Measurements from ENCODE around the gene CD300LB. TPM values are rescaled to one million over a fixed set of nuclear protein-coding genes. Genes with fewer than 3 reads are reported as not detected.

The CD300LB gene
- total and polyA plus RNA-seq, 8 donors, result 0.25 TPM; not detected in 7

DNA sequence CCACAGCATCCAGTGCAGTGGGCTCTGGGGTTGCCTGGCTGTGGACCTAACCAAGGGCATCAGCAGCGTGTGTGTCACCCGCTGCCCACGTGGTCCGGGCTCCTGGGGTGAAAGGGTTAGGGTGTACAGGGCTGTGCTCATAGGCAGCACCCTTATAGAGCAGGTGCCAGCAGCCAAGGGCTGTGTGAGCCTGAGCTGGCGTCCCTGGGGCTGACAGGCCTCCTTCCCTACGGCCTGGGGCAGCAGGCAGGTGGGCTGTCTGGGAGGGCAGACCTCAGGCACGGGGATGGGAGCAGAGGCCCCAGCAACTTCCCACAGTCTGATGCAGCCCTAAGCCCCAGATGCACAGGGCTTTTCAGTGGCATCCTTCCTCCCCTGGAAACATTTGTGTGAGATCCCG lies 51.0 kb downstream of the CD300LB start:
- H3K27me3 ChIP-seq, result peaks cover 0 to 31% (median 0%) of the 10 kb centered on the region in 3 donors
- 46 to 84% (median 74%) methylated on average over 3 to 8 of the region's 8 CpGs for WGBS, 5 donors
- no peak for DNase-seq

DNA sequence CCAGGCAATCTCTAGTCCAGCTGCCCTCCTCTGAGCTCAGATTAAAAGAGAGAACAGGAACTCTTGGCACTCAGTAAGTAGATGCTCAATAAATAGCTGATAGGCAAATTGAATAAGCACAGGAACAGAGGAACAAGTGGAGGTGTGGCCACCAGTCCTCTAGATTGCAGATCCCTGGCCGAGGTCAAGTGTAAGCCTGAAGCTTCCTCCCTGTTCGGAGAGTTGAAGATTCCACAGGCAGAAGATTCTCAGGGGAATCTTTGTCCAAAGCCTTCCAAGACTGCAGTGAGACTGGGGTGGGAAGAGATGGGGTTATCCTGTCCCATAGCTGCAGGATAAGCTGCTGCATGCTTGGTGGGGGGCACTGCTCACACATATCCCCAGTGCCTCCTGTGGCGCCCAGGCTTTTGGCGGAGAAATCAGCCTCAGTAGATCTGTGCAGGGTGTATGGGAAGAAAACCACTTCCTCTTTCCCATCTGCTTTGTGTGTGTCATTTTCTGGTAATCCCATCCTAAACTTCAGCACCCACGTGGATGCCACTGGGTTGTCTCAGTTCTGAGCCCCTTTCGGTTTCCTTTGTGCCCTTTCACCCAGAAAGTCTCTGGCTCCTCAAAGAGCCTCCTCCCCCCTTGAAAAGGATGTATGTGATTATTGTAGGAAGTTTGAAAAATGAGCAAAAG lies 52.7 kb downstream of the CD300LB start:
- intact Hi-C loops (cut with DNase I; ENCODE audit: low total_unique reads), result no loop called here
- TF ChIP-seq CTCF (IDR thresholded peaks at IDR 0.05) (no peak), POLR2AphosphoS5 (IDR thresholded peaks at IDR 0.05) (no peak), POLR2A (IDR thresholded peaks at IDR 0.05) (no peak), EP300 (IDR thresholded peaks at IDR 0.05) (no peak)
- peaks cover 0 to 21% (median 0%) of the 10 kb centered on the region in 4 donors for H3K36me3 ChIP-seq
- no peak overlapping the region for H3K4me3 ChIP-seq
- H3K9me3 ChIP-seq, result peaks cover 0 to 15% (median 9%) of the 10 kb centered on the region in 4 donors
- peaks cover 0 to 34% (median 0%) of the 10 kb centered on the region in 3 donors for H3K27me3 ChIP-seq
- H3K4me1 ChIP-seq, result peaks cover 0 to 25% (median 0%) of the 10 kb centered on the region in 4 donors
- WGBS, 5 donors, result 47 to 57% (median 55%) methylated on average over 6 of the region's 6 CpGs
- peak overlapping the region in 3 of 5 donors; percentile 13 to 68 (median 54) for H3K27ac ChIP-seq
- peak in 1 of 2 donors; percentile 57 for DNase-seq

More for the DNA sequence above, 51.0 kb downstream of the CD300LB start:
- Histone ChIP-seq H3K9me3 (peaks cover 0 to 13% (median 8%) of the 10 kb centered on the region in 4 donors), H3K36me3 (peaks cover 0 to 15% (median 0%) of the 10 kb centered on the region in 4 donors), H3K27ac (no peak overlapping the region), H3K4me3 (no peak overlapping the region), H3K4me1 (peaks cover 0 to 25% (median 0%) of the 10 kb centered on the region in 4 donors)
- TF ChIP-seq POLR2AphosphoS5 (IDR thresholded peaks at IDR 0.05), result no peak
- no peak for TF ChIP-seq EP300 (IDR thresholded peaks at IDR 0.05)
- no peak for TF ChIP-seq CTCF (IDR thresholded peaks at IDR 0.05)
- TF ChIP-seq POLR2A (IDR thresholded peaks at IDR 0.05), result no peak
- intact Hi-C loops (cut with DNase I; ENCODE audit: low total_unique reads), result no loop called here

DNA sequence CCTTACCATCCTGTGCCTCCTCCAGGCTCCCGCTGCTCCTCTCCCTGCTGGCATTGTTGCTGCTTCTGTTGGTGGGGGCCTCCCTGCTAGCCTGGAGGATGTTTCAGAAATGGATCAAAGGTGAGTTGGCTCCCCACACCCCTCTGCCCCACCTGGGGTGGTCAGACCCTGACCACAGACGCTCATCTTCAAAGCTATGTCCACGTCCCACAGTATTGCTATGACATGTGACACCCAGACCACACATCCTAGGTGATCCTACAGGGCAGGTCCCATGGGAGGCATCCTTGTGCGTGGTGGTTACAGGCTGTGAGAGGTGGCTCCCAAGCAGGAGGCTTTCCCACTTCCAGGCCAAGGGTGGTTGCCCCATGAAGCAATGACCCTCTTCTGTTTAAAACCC lies 53.9 kb downstream of the CD300LB start:
- 80 to 95% (median 81%) methylated on average over 3 to 4 of the region's 4 CpGs for WGBS, 5 donors
- Histone ChIP-seq H3K4me3 (no peak overlapping the region), H3K4me1 (peaks cover 0 to 25% (median 0%) of the 10 kb centered on the region in 4 donors), H3K27me3 (peaks cover 0 to 33% (median 0%) of the 10 kb centered on the region in 3 donors), H3K36me3 (peaks cover 0 to 21% (median 0%) of the 10 kb centered on the region in 4 donors), H3K9me3 (peaks cover 0 to 15% (median 9%) of the 10 kb centered on the region in 4 donors), H3K27ac (peak overlapping the region in 1 of 5 donors; percentile 68)
- DNase-seq, result no peak
- intact Hi-C loops (cut with DNase I; ENCODE audit: low total_unique reads), result no loop called here
- TF ChIP-seq POLR2A (IDR thresholded peaks at IDR 0.05) (no peak), CTCF (IDR thresholded peaks at IDR 0.05) (no peak), EP300 (IDR thresholded peaks at IDR 0.05) (no peak), POLR2AphosphoS5 (IDR thresholded peaks at IDR 0.05) (no peak)

- TF ChIP-seq EP300 (IDR thresholded peaks at IDR 0.05) (no peak), POLR2A (IDR thresholded peaks at IDR 0.05) (no peak), POLR2AphosphoS5 (IDR thresholded peaks at IDR 0.05) (no peak), CTCF (IDR thresholded peaks at IDR 0.05) (no peak)
- 82 to 92% (median 88%) methylated on average over 4 of the region's 4 CpGs for WGBS, 5 donors
- Histone ChIP-seq H3K9me3 (peaks cover 0 to 15% (median 9%) of the 10 kb centered on the region in 4 donors), H3K27ac (no peak overlapping the region), H3K27me3 (peaks cover 0 to 39% (median 0%) of the 10 kb centered on the region in 3 donors), H3K4me3 (no peak overlapping the region), H3K36me3 (peaks cover 0 to 10% (median 0%) of the 10 kb centered on the region in 4 donors), H3K4me1 (peaks cover 0 to 25% (median 0%) of the 10 kb centered on the region in 4 donors)
- intact Hi-C loops (cut with DNase I; ENCODE audit: low total_unique reads), result no loop called here
- no peak for DNase-seq
These were observed 56.1 kb downstream of the CD300LB start for GRCh38 chr17:74475189-74475588.

Measured in stomach (tissue), 9 donors.